Measurements from ENCODE around the gene CNTNAP2.

GRCh38 chr7:146791344-146792285 is 675.0 kb downstream of the CNTNAP2 start:
- TF ChIP-seq, protein P1, sequence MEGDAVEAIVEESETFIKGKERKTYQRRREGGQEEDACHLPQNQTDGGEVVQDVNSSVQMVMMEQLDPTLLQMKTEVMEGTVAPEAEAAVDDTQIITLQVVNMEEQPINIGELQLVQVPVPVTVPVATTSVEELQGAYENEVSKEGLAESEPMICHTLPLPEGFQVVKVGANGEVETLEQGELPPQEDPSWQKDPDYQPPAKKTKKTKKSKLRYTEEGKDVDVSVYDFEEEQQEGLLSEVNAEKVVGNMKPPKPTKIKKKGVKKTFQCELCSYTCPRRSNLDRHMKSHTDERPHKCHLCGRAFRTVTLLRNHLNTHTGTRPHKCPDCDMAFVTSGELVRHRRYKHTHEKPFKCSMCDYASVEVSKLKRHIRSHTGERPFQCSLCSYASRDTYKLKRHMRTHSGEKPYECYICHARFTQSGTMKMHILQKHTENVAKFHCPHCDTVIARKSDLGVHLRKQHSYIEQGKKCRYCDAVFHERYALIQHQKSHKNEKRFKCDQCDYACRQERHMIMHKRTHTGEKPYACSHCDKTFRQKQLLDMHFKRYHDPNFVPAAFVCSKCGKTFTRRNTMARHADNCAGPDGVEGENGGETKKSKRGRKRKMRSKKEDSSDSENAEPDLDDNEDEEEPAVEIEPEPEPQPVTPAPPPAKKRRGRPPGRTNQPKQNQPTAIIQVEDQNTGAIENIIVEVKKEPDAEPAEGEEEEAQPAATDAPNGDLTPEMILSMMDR (IDR thresholded peaks at IDR 0.05): no peak
- no peak for TF ChIP-seq POLR2AphosphoS5 (IDR thresholded peaks at IDR 0.05; ENCODE audit: low read depth, low read length)
- no peak for TF ChIP-seq SIN3A (IDR thresholded peaks at IDR 0.05; ENCODE audit: borderline replicate concordance, insufficient read depth, low read depth, low read length)
